Measurements from ENCODE around the gene ABITRAM. TPM values are rescaled to one million over a fixed set of nuclear protein-coding genes. Genes with fewer than 3 reads are reported as not detected.

The ABITRAM gene
- total RNA-seq, 6 experiments from 2014 or later = 5.2 to 8.3 (median 6.8) TPM

DNA sequence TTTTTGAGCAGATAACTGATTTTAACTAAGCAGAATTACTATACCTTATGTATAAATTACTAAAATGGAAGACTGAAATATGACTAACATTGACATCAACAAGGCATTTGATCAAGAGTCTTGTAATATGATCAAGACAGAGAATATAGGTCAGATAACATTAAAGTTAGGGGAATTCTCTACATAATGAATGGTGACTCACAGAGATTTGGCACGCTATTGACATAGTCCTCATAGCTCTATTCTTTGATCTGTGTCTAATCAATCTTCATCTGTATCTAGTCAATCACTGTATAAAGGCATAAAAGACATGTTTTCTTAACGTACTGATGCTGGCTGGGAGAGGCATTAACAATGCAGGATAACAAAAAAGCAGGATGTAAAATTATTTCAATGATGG is 17.4 kb downstream of the ABITRAM start:
- WGBS (ENCODE audit: insufficient coverage, low coverage, low lambda C conversion rate, missing lambda C conversion rate) = 88% methylated on average over 2 of the region's 2 CpGs
- TF ChIP-seq, protein P1, sequence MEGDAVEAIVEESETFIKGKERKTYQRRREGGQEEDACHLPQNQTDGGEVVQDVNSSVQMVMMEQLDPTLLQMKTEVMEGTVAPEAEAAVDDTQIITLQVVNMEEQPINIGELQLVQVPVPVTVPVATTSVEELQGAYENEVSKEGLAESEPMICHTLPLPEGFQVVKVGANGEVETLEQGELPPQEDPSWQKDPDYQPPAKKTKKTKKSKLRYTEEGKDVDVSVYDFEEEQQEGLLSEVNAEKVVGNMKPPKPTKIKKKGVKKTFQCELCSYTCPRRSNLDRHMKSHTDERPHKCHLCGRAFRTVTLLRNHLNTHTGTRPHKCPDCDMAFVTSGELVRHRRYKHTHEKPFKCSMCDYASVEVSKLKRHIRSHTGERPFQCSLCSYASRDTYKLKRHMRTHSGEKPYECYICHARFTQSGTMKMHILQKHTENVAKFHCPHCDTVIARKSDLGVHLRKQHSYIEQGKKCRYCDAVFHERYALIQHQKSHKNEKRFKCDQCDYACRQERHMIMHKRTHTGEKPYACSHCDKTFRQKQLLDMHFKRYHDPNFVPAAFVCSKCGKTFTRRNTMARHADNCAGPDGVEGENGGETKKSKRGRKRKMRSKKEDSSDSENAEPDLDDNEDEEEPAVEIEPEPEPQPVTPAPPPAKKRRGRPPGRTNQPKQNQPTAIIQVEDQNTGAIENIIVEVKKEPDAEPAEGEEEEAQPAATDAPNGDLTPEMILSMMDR (IDR thresholded peaks at IDR 0.05) = no peak
- no peak for TF ChIP-seq POLR2A (IDR thresholded peaks at IDR 0.05)

DNA sequence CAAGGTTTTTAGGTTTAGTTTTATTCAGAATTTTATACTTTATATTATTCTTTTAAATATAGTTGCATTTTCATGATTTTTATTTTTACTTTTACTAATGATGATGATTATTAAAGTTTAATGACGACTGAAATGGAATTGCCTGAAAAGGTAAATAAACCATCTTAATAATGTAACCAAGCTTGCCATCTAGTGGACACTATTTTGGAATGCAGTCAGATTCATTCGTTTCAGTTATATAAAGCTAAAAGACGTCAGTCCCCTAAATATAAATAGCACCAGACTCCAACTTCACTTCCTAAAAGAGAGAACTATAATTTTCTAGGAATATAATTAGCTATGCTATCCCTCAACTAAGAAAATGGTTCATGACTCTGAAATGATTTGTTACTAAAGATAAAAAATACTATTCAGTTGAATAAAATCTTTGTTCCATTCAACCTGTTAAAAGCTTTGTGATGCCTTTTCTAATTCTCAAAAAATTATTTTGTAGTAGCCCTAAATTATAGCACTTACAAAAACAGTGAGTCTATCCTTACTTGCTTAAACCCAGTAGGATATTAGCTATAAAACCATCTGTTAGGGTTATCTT is 19.9 kb downstream of the ABITRAM start:
- H3K36me3 ChIP-seq = no peaks in the 10 kb centered on the region
- H3K4me1 ChIP-seq = no peaks in the 10 kb centered on the region
- DNase-seq (no peak), ATAC-seq (peak; percentile 69 to 88 (median 80))
- WGBS (ENCODE audit: insufficient coverage, low coverage, low lambda C conversion rate, missing lambda C conversion rate) = 0% methylated on average over 3 of the region's 3 CpGs
- intact Hi-C loops (cut with DNase I) = no loop called here
- TF ChIP-seq POLR2A (IDR thresholded peaks at IDR 0.05) = no peak
- TF ChIP-seq, protein P1 (IDR thresholded peaks at IDR 0.05) = peak; percentile 71 to 78 (median 76)
- H3K9me3 ChIP-seq = no peaks in the 10 kb centered on the region
- H3K27ac ChIP-seq = peak overlapping the region in 1 of 3 donors; percentile 6
- H3K27me3 ChIP-seq = no peaks in the 10 kb centered on the region
- no peak overlapping the region for H3K4me3 ChIP-seq

More for the DNA sequence above, 17.4 kb downstream of the ABITRAM start:
- no peaks in the 10 kb centered on the region for H3K4me1 ChIP-seq
- intact Hi-C loops (cut with DNase I) = no loop called here
- H3K9me3 ChIP-seq = no peaks in the 10 kb centered on the region
- H3K36me3 ChIP-seq = no peaks in the 10 kb centered on the region
- ATAC-seq (no peak), DNase-seq (no peak)
- H3K4me3 ChIP-seq = no peak overlapping the region
- no peaks in the 10 kb centered on the region for H3K27me3 ChIP-seq
- no peak overlapping the region for H3K27ac ChIP-seq

DNA sequence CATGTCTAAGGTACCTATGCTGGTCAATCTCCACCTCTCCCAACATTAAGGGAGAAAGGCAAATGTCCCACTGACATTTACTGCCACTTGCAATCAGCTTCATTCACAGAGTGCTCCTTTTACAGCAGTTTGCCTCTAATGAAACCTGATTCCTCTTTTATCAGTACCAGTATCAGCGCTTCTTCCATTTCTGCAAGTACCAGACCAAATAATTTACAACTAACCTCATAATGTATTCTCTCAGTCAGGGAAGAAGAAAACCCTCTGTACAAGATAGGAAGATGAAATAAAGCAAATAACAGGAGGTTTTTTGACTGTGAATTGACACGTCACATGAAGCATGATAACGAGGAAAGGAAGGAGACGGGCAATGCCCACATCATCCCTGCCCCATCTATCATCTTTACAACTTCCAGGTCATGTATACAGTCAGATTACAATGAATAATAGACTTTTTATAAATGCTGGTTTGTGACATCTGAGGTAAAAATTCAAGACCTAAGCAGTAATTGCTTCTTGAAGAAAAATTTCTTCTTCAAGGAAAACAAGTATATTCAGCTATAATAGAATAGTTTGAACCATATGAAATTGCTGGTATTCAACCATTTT is 21.9 kb downstream of the ABITRAM start:
- DNase-seq (no peak), ATAC-seq (no peak)
- no peak overlapping the region for H3K27ac ChIP-seq
- H3K36me3 ChIP-seq = no peaks in the 10 kb centered on the region
- no peaks in the 10 kb centered on the region for H3K9me3 ChIP-seq
- TF ChIP-seq, protein P1 (IDR thresholded peaks at IDR 0.05) = no peak
- TF ChIP-seq POLR2A (IDR thresholded peaks at IDR 0.05) = no peak
- H3K4me3 ChIP-seq = no peak overlapping the region
- H3K27me3 ChIP-seq = no peaks in the 10 kb centered on the region
- 76% methylated on average over 4 of the region's 4 CpGs for WGBS (ENCODE audit: insufficient coverage, low coverage, low lambda C conversion rate, missing lambda C conversion rate)
- H3K4me1 ChIP-seq = no peaks in the 10 kb centered on the region
- intact Hi-C loops (cut with DNase I) = no loop called here

DNA sequence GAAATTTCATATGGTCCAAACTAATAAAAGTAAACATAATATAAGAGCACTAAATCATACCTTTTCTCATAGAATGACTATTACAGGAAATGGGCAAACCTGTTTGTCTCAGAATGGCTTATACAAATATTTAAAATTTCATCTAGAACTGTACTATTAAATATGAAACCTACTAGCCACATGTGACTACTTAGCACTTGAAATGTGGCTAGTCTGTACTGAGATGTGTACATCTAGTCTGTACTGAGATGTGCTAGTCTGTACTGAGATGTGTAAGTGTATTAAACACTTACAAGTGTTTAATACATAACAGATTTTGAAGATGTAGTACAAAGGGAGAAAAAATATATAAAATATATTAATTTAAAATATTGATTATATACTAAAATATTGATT is 22.4 kb downstream of the ABITRAM start:
- Histone ChIP-seq H3K4me3 (no peak overlapping the region), H3K27me3 (no peaks in the 10 kb centered on the region), H3K27ac (no peak overlapping the region), H3K9me3 (no peaks in the 10 kb centered on the region), H3K36me3 (no peaks in the 10 kb centered on the region), H3K4me1 (no peaks in the 10 kb centered on the region)
- ATAC-seq (no peak), DNase-seq (no peak)
- TF ChIP-seq, protein P1 (IDR thresholded peaks at IDR 0.05) = no peak
- no peak for TF ChIP-seq POLR2A (IDR thresholded peaks at IDR 0.05)
- intact Hi-C loops (cut with DNase I) = no loop called here
